ENCODE measurements around the gene CSF1R.

The CSF1R gene

GRCh38 chr5:150120617-150121447 lies 34.5 kb upstream of the CSF1R start:
- no peak for DNase-seq

GRCh38 chr5:150120062-150120441 lies 33.7 kb upstream of the CSF1R start:
- DNase-seq, result no peak

GRCh38 chr5:150119421-150120061 lies 33.2 kb upstream of the CSF1R start:
- DNase-seq, result no peak

GRCh38 chr5:150118561-150119229 lies 32.3 kb upstream of the CSF1R start:
- no peak for DNase-seq

GRCh38 chr5:150117945-150118560 lies 31.7 kb upstream of the CSF1R start:
- DNase-seq, result no peak

GRCh38 chr5:150116667-150117400 lies 30.5 kb upstream of the CSF1R start:
- DNase-seq, result no peak

- no peak for DNase-seq
Observed at GRCh38 chr5:150114773-150115408, 28.5 kb upstream of the CSF1R start.

GRCh38 chr5:150114102-150114641 lies 27.8 kb upstream of the CSF1R start:
- no peak for DNase-seq

GRCh38 chr5:150113047-150113744 lies 26.8 kb upstream of the CSF1R start:
- DNase-seq, result peak; percentile 28

- peak; percentile 91 for DNase-seq
Observed at GRCh38 chr5:150112201-150113046, 26.1 kb upstream of the CSF1R start.

GRCh38 chr5:150111122-150111521 lies 24.8 kb upstream of the CSF1R start:
- no peak for DNase-seq

GRCh38 chr5:150109921-150110320 lies 23.6 kb upstream of the CSF1R start:
- no peak for DNase-seq

GRCh38 chr5:150108711-150109514 lies 22.6 kb upstream of the CSF1R start:
- DNase-seq, result no peak

GRCh38 chr5:150107909-150108447 lies 21.6 kb upstream of the CSF1R start:
- DNase-seq, result peak; percentile 73

- no peak for DNase-seq
Observed at GRCh38 chr5:150106674-150107426, 20.5 kb upstream of the CSF1R start.

GRCh38 chr5:150105928-150106615 lies 19.7 kb upstream of the CSF1R start:
- DNase-seq, result no peak

- DNase-seq, result no peak
Observed at GRCh38 chr5:150104550-150104870, 18.2 kb upstream of the CSF1R start.
